ENCODE data around the gene RAPGEF6. TPM values are rescaled to one million over a fixed set of nuclear protein-coding genes. Genes with fewer than 3 reads are reported as not detected.
A peak's percentile ranks its signal among the peaks of the same experiment; 100 is the strongest.
"Not testable (repeated sequence)": the region's sequence is repeated elsewhere in the genome, so short reads cannot be mapped to it uniquely, and the experiment has no call there.

Gene RAPGEF6
- polyA plus RNA-seq, 1 experiment: 13.1 TPM

DNA sequence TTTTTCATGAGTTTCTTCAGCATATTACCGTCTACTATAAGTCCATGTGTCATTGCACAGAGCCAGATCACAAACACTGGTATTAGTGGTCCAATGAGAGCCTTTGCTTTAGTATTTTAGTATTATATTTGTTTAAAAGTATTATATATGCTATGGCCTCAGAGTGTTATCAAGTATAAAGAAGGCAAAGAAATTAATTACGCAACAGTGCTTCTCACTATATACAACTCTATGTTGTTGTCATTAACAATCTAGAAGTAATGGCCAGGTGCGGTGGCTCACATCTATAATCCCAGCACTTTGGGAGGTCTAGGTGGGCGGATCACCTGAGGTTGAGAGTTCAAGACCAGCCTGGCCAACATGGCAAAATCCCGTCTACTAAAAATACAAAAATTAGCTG lies 47.1 kb upstream of the RAPGEF6 start:
- H3K9me3 ChIP-seq (ENCODE audit: control insufficient read depth, insufficient read depth, low read length): no peaks in the 10 kb centered on the region
- H3K4me3 ChIP-seq (ENCODE audit: low read depth, low read length): no peak overlapping the region
- no peaks in the 10 kb centered on the region for H3K27me3 ChIP-seq (ENCODE audit: control insufficient read depth, insufficient read depth, low read length)
- no peak overlapping the region for H3K27ac ChIP-seq (ENCODE audit: low read depth, low read length)
- TF ChIP-seq, protein P1, sequence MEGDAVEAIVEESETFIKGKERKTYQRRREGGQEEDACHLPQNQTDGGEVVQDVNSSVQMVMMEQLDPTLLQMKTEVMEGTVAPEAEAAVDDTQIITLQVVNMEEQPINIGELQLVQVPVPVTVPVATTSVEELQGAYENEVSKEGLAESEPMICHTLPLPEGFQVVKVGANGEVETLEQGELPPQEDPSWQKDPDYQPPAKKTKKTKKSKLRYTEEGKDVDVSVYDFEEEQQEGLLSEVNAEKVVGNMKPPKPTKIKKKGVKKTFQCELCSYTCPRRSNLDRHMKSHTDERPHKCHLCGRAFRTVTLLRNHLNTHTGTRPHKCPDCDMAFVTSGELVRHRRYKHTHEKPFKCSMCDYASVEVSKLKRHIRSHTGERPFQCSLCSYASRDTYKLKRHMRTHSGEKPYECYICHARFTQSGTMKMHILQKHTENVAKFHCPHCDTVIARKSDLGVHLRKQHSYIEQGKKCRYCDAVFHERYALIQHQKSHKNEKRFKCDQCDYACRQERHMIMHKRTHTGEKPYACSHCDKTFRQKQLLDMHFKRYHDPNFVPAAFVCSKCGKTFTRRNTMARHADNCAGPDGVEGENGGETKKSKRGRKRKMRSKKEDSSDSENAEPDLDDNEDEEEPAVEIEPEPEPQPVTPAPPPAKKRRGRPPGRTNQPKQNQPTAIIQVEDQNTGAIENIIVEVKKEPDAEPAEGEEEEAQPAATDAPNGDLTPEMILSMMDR (IDR thresholded peaks at IDR 0.05; ENCODE audit: low read depth, low read length): no peak
- POLR2A ChIA-PET: interaction anchor here (0.6 kb wide), 1 partner anchor 819 kb away, joined by 3 read pairs; no protein-coding TSS in a partner anchor
- DNase-seq (ENCODE audit: low read depth, low spot score): no peak
- CTCF ChIA-PET: no interaction called here

DNA sequence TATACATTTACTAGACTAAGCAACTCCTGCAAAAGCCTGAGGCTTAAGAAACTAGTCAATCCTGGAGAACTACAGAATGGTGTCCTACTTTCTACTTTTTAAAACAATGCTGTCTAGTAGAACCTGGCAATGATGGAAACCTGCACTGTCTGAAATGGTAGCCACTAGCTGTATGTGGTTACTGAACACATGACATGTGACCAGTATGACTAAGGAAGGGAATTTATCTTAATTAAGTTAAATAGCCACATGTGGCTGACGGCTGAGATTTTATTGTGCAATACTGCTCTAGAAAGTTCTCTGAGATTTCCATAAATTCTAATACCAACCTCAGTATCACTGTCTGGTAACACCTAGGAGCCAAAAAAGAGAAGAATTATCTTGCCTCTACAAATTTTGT lies 44.9 kb upstream of the RAPGEF6 start:
- Histone ChIP-seq H3K27ac (ENCODE audit: low read depth, low read length) (no peak overlapping the region), H3K27me3 (ENCODE audit: control insufficient read depth, insufficient read depth, low read length) (no peaks in the 10 kb centered on the region), H3K4me3 (ENCODE audit: low read depth, low read length) (no peak overlapping the region), H3K9me3 (ENCODE audit: control insufficient read depth, insufficient read depth, low read length) (no peaks in the 10 kb centered on the region)
- CTCF ChIA-PET: interaction anchor here (0.9 kb wide), 1 partner anchor 91 kb away, joined by 3 read pairs; no protein-coding TSS in a partner anchor
- DNase-seq (ENCODE audit: low read depth, low spot score): peak; percentile 13
- TF ChIP-seq, protein P1 (IDR thresholded peaks at IDR 0.05; ENCODE audit: low read depth, low read length): no peak
- POLR2A ChIA-PET: interaction anchor here (1.1 kb wide), 1 partner anchor 117 kb away, joined by 3 read pairs; the partner anchor contains the start of gene FNIP1

DNA sequence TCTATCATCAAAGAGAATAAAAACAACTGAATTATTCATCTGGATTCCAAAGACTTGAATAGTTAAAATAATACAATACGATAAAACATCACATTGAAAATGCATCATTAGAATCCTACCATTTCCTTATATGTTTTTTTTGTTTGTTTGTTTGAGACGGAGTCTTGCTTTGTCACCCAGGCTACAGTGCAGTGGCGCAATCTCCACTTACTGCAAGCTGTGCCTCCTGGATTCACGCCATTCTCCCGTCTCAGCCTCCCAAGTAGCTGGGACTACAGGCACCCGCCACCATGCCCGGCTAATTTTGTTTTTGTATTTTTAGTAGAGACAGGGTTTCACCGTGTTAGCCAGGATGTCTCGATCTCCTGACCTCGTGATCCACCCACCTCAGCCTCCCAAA lies 43.2 kb upstream of the RAPGEF6 start:
- H3K4me3 ChIP-seq (ENCODE audit: low read depth, low read length); POLR2A ChIA-PET; CTCF ChIA-PET; H3K9me3 ChIP-seq (ENCODE audit: control insufficient read depth, insufficient read depth, low read length); H3K27me3 ChIP-seq (ENCODE audit: control insufficient read depth, insufficient read depth, low read length); H3K27ac ChIP-seq (ENCODE audit: low read depth, low read length); DNase-seq (ENCODE audit: low read depth, low spot score): not testable (repeated sequence)

DNA sequence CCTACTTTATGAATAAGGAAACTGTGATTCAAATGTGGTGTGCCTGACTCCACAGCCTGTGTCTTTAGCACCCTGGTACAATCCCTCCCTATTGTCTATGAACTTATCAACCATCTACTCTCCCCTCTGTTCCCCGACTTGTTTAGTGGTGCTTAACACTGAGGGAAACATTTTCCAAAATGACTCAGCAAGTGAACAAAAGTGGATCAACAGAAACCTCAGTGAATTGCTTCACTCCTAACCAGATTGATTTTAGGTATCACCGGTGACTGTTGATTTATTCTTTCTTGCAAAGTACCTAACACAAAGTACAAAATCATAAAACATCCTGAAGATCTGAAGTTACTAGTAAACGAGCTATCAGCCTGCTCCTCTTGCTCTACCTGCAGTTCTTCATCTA lies 42.1 kb upstream of the RAPGEF6 start:
- CTCF ChIA-PET: interaction anchor here (0.6 kb wide), 2 partner anchors 487 to 568 kb away, joined by 3 read pairs; no protein-coding TSS in a partner anchor
- Histone ChIP-seq H3K4me3 (ENCODE audit: low read depth, low read length) (no peak overlapping the region), H3K27ac (ENCODE audit: low read depth, low read length) (no peak overlapping the region), H3K27me3 (ENCODE audit: control insufficient read depth, insufficient read depth, low read length) (no peaks in the 10 kb centered on the region), H3K9me3 (ENCODE audit: control insufficient read depth, insufficient read depth, low read length) (no peaks in the 10 kb centered on the region)
- POLR2A ChIA-PET: no interaction called here
- TF ChIP-seq, protein P1 (IDR thresholded peaks at IDR 0.05; ENCODE audit: low read depth, low read length): no peak
- no peak for DNase-seq (ENCODE audit: low read depth, low spot score)

DNA sequence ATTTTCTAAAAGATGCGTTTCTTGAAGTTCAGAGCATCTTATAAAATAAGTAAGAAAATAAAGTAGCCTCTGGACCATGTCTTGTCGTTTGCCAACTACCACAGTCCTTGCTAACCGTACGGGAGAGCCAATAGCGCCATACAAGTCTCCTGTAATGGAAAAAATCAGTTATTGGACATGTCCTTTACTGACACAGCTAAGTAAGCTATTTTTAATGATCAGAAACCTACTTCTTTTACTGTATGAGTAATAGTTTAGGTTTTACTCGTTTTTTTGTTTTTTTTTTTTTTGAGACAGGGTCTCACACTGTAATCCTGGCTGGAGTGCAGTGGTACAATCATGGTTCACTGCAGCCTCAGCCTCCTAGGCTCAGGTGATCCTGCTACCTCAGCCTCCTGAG lies 37.7 kb upstream of the RAPGEF6 start:
- POLR2A ChIA-PET: interaction anchor here (0.7 to 2.2 kb wide), 6 partner anchors 13 to 124 kb away, joined by 3 to 9 read pairs (median 4); partner anchors contain the start of gene FNIP1
- Histone ChIP-seq H3K4me3 (ENCODE audit: low read depth, low read length) (no peak overlapping the region), H3K27me3 (ENCODE audit: control insufficient read depth, insufficient read depth, low read length) (no peaks in the 10 kb centered on the region), H3K9me3 (ENCODE audit: control insufficient read depth, insufficient read depth, low read length) (no peaks in the 10 kb centered on the region), H3K27ac (ENCODE audit: low read depth, low read length) (peak overlapping the region; percentile 85)
- TF ChIP-seq, protein P1 (IDR thresholded peaks at IDR 0.05; ENCODE audit: low read depth, low read length): no peak
- DNase-seq (ENCODE audit: low read depth, low spot score): no peak
- CTCF ChIA-PET: interaction anchor here (0.7 kb wide), 1 partner anchor 139 kb away, joined by 4 read pairs; no protein-coding TSS in a partner anchor
